GM23338 (cell line): ENCODE measurements around the gene ACTR6. TPM values are rescaled to one million over a fixed set of nuclear protein-coding genes. Genes with fewer than 3 reads are reported as not detected.

Source experiments
- ATAC-seq: fragments of 200-7000 bp; cut with Tn5 transposase; 3 replicates; pipeline ENCODE4 v1.9.1; 2020
- DNase-seq: peaks from one replicate; pipeline ENCODE4 v3.0.0-alpha.2; 2015; ENCODE audit warnings: low spot score
- H2AFZ ChIP-seq: fragments of 200-600 bp; sonication (generic); 2 replicates; pipeline ENCODE4 v1.8.0; 2016; ENCODE audit warnings: antibody characterized with exemption, mild to moderate bottlenecking, moderate library complexity
- H3F3A ChIP-seq: fragments of 200-600 bp; sonication (generic); replicated peaks from 2 replicates; pipeline ENCODE4 v1.8.0; 2017; ENCODE audit warnings: antibody characterized with exemption, mixed run types, low read depth
- H3K27ac ChIP-seq: fragments of 200-600 bp; sonication (generic); 2 replicates; pipeline ENCODE4 v1.6.1; 2016; ENCODE audit warnings: low read depth
- H3K27me3 ChIP-seq: fragments of 200-600 bp; sonication (generic); 2 replicates; pipeline ENCODE4 v1.8.0; 2016; ENCODE audit warnings: mild to moderate bottlenecking, mixed run types, moderate library complexity; ENCODE audit not compliant: insufficient read depth
- H3K36me3 ChIP-seq: fragments of 200-600 bp; sonication (generic); 2 replicates; pipeline ENCODE4 v1.8.0; 2016; ENCODE audit warnings: mild to moderate bottlenecking; ENCODE audit not compliant: insufficient read depth
- H3K4me1 ChIP-seq: fragments of 200-600 bp; sonication (generic); 2 replicates; pipeline ENCODE4 v1.8.0; 2016; ENCODE audit warnings: mild to moderate bottlenecking, moderate library complexity; ENCODE audit not compliant: insufficient read depth
- H3K4me2 ChIP-seq: fragments of 200-600 bp; sonication (generic); 2 replicates; pipeline ENCODE4 v1.7.1; 2017; ENCODE audit warnings: mixed run types
- H3K4me3 ChIP-seq: fragments of 200-600 bp; sonication (generic); 2 replicates; pipeline ENCODE4 v1.6.1; 2016; ENCODE audit warnings: mixed run types
- H3K79me2 ChIP-seq: fragments of 200-600 bp; sonication (generic); replicated peaks from 2 replicates; pipeline ENCODE4 v1.8.0; 2017; ENCODE audit warnings: mild to moderate bottlenecking; ENCODE audit not compliant: insufficient read depth
- H3K9me2 ChIP-seq: fragments of 200-600 bp; sonication (generic); 2 replicates; pipeline ENCODE4 v1.8.0; 2017; ENCODE audit not compliant: insufficient read depth
- H4K20me1 ChIP-seq: fragments of 200-600 bp; sonication (generic); replicated peaks from 2 replicates; pipeline ENCODE4 v1.8.0; 2017; ENCODE audit warnings: mild to moderate bottlenecking; ENCODE audit not compliant: insufficient read depth
- H3K27ac Mint-ChIP-seq: 2 replicates; pipeline ENCODE4 v1.8.0; 2020; ENCODE audit warnings: inconsistent platforms, mild to moderate bottlenecking, moderate library complexity, mixed read lengths
- H3K27me3 Mint-ChIP-seq: 3 replicates; pipeline ENCODE4 v1.8.0; 2022; ENCODE audit warnings: low read depth, mild to moderate bottlenecking, moderate library complexity, mixed read lengths, inconsistent platforms; ENCODE audit not compliant: insufficient read depth, poor library complexity
- H3K36me3 Mint-ChIP-seq: 3 replicates; pipeline ENCODE4 v1.8.0; 2021; ENCODE audit warnings: low read depth, mild to moderate bottlenecking, inconsistent platforms, moderate library complexity, mixed read lengths
- H3K4me1 Mint-ChIP-seq: 3 replicates; pipeline ENCODE4 v1.8.0; 2020; ENCODE audit warnings: mild to moderate bottlenecking, inconsistent platforms, mixed read lengths
- H3K4me3 Mint-ChIP-seq: 3 replicates; pipeline ENCODE4 v1.8.0; 2021; ENCODE audit warnings: moderate library complexity, mild to moderate bottlenecking, inconsistent platforms, mixed read lengths
- H3K9me3 Mint-ChIP-seq: 3 replicates; pipeline ENCODE4 v1.8.0; 2020; ENCODE audit warnings: moderate library complexity, mild to moderate bottlenecking, inconsistent platforms, mixed read lengths
- CREB1 ChIP-seq: fragments of 250-450 bp; sonication (Bioruptor Pico); IDR thresholded peaks from 2 replicates; pipeline ENCODE4 v1.5.0; 2020; ENCODE audit warnings: low read depth, mild to moderate bottlenecking, moderate library complexity
- EZH2phosphoT487 ChIP-seq: fragments of 200-600 bp; sonication (generic); IDR thresholded peaks from one replicate; pipeline ENCODE4 v1.8.1; 2018; ENCODE audit warnings: antibody characterized with exemption; ENCODE audit not compliant: unreplicated experiment
- NANOG ChIP-seq: IDR thresholded peaks from 2 replicates; pipeline ENCODE4 v1.6.1; 2016; ENCODE audit warnings: antibody characterized with exemption, borderline replicate concordance
- POLR2AphosphoS5 ChIP-seq: IDR thresholded peaks from 2 replicates; pipeline ENCODE4 v1.6.1; 2016; ENCODE audit warnings: antibody characterized with exemption, low read depth
- STAT1 ChIP-seq: IDR thresholded peaks from one replicate; pipeline ENCODE4 v1.6.1; 2016; ENCODE audit warnings: antibody characterized with exemption; ENCODE audit not compliant: unreplicated experiment
- ZNF114 ChIP-seq: fragments of 250-450 bp; sonication (Bioruptor Pico); IDR thresholded peaks from 2 replicates; pipeline ENCODE4 v1.5.0; 2020; ENCODE audit warnings: mild to moderate bottlenecking, moderate library complexity
- ZNF331 ChIP-seq: fragments of 250-450 bp; sonication (Bioruptor Pico); IDR thresholded peaks from 2 replicates; pipeline ENCODE4 v1.5.0; 2020; ENCODE audit warnings: low read depth, mild to moderate bottlenecking, moderate library complexity
- polyA plus RNA-seq: library from polyadenylated mRNA; unstranded; fragments of >200 nt; fragmentation: Nextera tagmentation; extraction: Ambion mirVana; gene quantifications from 2 replicates; pipeline ENCODE4 v1.2.1, GENCODE V29; 2016
- total RNA-seq: library from RNA; depleted of rRNA; stranded (reverse); fragments of >200 nt; shearing (Covaris generic); gene quantifications from 2 replicates; pipeline ENCODE4 v1.2.3, GENCODE V29; 2014
- TF ChIP-seq, protein P1 (sequence below): fragments of 250-450 bp; sonication (Bioruptor Pico); IDR thresholded peaks from 2 replicates; pipeline ENCODE4 v1.5.0; 2020; ENCODE audit warnings: mild to moderate bottlenecking, moderate library complexity
- TF ChIP-seq, protein P2 (sequence below): IDR thresholded peaks from 2 replicates; pipeline ENCODE4 v1.6.1; 2016; ENCODE audit warnings: antibody characterized with exemption
- TF ChIP-seq, protein P3 (sequence below), 2 experiments: fragments of 200-600 bp in 1 of 2; sonication (generic) in 1 of 2; conservative IDR thresholded peaks; 2 replicates each; pipeline versions ENCODE4 v1.5.1 to v1.6.1; 2016 to 2017; ENCODE audit warnings: antibody characterized with exemption in 2 of 2, low read depth in 2 of 2, mild to moderate bottlenecking in 2 of 2, moderate library complexity in 1 of 2
- TF ChIP-seq, protein P4 (sequence below): IDR thresholded peaks from one replicate; pipeline ENCODE4 v1.6.1; 2018; ENCODE audit warnings: antibody characterized with exemption; ENCODE audit not compliant: unreplicated experiment

ACTR6 gene
- total and polyA plus RNA-seq, 2 experiments from 2014 or later, result 30.1 to 42.5 TPM

DNA sequence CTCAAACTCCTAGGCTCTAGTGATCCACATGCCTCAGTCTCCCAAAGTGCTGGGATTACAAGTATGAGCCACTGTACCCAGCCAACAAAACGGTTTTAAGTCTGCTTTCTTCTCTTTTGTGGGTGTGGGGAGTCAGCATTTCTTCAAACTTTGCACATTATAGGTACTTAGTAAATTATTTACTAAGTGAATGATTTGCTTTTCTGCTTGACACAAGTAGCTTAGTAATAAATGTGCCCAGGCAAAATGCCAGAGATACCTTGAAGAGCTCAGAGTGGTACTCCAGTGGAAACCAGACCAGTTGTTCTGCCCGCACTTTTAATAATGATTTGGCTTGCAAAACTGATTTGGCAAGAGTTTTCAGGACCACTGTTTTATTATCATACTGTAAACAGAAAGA lies 51.3 kb downstream of the ACTR6 start:
- H3K27ac Mint-ChIP-seq, result no peak overlapping the region
- no peak overlapping the region for H3K4me3 Mint-ChIP-seq
- no peaks in the 10 kb centered on the region for H3K9me3 Mint-ChIP-seq
- no peaks in the 10 kb centered on the region for H3K4me1 Mint-ChIP-seq
- Histone ChIP-seq H3K4me3 (no peak overlapping the region), H3K36me3 (no peaks in the 10 kb centered on the region), H3K27ac (no peak overlapping the region), H2AFZ (no peak overlapping the region), H3F3A (no peaks in the 10 kb centered on the region), H3K27me3 (no peaks in the 10 kb centered on the region), H4K20me1 (peaks cover 3% of the 10 kb centered on the region; the same call in 1 of the 2 replicates), H3K4me1 (no peaks in the 10 kb centered on the region), H3K79me2 (no peaks in the 10 kb centered on the region), H3K9me2 (no peaks in the 10 kb centered on the region), H3K4me2 (no peak overlapping the region)
- H3K36me3 Mint-ChIP-seq, result no peaks in the 10 kb centered on the region
- DNase-seq, result no peak
- TF ChIP-seq NANOG (no peak), EZH2phosphoT487 (no peak), STAT1 (no peak), ZNF331 (CRISPR knock-in tag) (no peak), POLR2AphosphoS5 (no peak), ZNF114 (CRISPR knock-in tag) (no peak), CREB1 (CRISPR knock-in tag) (no peak)
- TF ChIP-seq, protein P1, sequence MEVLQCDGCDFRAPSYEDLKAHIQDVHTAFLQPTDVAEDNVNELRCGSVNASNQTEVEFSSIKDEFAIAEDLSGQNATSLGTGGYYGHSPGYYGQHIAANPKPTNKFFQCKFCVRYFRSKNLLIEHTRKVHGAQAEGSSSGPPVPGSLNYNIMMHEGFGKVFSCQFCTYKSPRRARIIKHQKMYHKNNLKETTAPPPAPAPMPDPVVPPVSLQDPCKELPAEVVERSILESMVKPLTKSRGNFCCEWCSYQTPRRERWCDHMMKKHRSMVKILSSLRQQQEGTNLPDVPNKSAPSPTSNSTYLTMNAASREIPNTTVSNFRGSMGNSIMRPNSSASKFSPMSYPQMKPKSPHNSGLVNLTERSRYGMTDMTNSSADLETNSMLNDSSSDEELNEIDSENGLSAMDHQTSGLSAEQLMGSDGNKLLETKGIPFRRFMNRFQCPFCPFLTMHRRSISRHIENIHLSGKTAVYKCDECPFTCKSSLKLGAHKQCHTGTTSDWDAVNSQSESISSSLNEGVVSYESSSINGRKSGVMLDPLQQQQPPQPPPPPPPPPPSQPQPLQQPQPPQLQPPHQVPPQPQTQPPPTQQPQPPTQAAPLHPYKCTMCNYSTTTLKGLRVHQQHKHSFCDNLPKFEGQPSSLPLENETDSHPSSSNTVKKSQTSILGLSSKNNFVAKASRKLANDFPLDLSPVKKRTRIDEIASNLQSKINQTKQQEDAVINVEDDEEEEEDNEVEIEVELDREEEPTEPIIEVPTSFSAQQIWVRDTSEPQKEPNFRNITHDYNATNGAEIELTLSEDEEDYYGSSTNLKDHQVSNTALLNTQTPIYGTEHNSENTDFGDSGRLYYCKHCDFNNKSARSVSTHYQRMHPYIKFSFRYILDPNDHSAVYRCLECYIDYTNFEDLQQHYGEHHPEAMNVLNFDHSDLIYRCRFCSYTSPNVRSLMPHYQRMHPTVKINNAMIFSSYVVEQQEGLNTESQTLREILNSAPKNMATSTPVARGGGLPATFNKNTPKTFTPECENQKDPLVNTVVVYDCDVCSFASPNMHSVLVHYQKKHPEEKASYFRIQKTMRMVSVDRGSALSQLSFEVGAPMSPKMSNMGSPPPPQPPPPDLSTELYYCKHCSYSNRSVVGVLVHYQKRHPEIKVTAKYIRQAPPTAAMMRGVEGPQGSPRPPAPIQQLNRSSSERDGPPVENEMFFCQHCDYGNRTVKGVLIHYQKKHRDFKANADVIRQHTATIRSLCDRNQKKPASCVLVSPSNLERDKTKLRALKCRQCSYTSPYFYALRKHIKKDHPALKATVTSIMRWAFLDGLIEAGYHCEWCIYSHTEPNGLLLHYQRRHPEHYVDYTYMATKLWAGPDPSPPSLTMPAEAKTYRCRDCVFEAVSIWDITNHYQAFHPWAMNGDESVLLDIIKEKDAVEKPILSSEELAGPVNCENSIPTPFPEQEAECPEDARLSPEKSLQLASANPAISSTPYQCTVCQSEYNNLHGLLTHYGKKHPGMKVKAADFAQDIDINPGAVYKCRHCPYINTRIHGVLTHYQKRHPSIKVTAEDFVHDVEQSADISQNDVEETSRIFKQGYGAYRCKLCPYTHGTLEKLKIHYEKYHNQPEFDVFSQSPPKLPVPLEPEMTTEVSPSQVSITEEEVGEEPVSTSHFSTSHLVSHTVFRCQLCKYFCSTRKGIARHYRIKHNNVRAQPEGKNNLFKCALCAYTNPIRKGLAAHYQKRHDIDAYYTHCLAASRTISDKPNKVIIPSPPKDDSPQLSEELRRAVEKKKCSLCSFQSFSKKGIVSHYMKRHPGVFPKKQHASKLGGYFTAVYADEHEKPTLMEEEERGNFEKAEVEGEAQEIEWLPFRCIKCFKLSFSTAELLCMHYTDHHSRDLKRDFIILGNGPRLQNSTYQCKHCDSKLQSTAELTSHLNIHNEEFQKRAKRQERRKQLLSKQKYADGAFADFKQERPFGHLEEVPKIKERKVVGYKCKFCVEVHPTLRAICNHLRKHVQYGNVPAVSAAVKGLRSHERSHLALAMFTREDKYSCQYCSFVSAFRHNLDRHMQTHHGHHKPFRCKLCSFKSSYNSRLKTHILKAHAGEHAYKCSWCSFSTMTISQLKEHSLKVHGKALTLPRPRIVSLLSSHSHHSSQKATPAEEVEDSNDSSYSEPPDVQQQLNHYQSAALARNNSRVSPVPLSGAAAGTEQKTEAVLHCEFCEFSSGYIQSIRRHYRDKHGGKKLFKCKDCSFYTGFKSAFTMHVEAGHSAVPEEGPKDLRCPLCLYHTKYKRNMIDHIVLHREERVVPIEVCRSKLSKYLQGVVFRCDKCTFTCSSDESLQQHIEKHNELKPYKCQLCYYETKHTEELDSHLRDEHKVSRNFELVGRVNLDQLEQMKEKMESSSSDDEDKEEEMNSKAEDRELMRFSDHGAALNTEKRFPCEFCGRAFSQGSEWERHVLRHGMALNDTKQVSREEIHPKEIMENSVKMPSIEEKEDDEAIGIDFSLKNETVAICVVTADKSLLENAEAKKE, result no peak
- TF ChIP-seq, protein P2, sequence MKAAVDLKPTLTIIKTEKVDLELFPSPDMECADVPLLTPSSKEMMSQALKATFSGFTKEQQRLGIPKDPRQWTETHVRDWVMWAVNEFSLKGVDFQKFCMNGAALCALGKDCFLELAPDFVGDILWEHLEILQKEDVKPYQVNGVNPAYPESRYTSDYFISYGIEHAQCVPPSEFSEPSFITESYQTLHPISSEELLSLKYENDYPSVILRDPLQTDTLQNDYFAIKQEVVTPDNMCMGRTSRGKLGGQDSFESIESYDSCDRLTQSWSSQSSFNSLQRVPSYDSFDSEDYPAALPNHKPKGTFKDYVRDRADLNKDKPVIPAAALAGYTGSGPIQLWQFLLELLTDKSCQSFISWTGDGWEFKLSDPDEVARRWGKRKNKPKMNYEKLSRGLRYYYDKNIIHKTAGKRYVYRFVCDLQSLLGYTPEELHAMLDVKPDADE, result no peak
- TF ChIP-seq, protein P3, sequence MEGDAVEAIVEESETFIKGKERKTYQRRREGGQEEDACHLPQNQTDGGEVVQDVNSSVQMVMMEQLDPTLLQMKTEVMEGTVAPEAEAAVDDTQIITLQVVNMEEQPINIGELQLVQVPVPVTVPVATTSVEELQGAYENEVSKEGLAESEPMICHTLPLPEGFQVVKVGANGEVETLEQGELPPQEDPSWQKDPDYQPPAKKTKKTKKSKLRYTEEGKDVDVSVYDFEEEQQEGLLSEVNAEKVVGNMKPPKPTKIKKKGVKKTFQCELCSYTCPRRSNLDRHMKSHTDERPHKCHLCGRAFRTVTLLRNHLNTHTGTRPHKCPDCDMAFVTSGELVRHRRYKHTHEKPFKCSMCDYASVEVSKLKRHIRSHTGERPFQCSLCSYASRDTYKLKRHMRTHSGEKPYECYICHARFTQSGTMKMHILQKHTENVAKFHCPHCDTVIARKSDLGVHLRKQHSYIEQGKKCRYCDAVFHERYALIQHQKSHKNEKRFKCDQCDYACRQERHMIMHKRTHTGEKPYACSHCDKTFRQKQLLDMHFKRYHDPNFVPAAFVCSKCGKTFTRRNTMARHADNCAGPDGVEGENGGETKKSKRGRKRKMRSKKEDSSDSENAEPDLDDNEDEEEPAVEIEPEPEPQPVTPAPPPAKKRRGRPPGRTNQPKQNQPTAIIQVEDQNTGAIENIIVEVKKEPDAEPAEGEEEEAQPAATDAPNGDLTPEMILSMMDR (conservative IDR thresholded peaks at IDR 0.05; ENCODE audit: low read depth in 2 of 2), result no peak
- TF ChIP-seq, protein P4, sequence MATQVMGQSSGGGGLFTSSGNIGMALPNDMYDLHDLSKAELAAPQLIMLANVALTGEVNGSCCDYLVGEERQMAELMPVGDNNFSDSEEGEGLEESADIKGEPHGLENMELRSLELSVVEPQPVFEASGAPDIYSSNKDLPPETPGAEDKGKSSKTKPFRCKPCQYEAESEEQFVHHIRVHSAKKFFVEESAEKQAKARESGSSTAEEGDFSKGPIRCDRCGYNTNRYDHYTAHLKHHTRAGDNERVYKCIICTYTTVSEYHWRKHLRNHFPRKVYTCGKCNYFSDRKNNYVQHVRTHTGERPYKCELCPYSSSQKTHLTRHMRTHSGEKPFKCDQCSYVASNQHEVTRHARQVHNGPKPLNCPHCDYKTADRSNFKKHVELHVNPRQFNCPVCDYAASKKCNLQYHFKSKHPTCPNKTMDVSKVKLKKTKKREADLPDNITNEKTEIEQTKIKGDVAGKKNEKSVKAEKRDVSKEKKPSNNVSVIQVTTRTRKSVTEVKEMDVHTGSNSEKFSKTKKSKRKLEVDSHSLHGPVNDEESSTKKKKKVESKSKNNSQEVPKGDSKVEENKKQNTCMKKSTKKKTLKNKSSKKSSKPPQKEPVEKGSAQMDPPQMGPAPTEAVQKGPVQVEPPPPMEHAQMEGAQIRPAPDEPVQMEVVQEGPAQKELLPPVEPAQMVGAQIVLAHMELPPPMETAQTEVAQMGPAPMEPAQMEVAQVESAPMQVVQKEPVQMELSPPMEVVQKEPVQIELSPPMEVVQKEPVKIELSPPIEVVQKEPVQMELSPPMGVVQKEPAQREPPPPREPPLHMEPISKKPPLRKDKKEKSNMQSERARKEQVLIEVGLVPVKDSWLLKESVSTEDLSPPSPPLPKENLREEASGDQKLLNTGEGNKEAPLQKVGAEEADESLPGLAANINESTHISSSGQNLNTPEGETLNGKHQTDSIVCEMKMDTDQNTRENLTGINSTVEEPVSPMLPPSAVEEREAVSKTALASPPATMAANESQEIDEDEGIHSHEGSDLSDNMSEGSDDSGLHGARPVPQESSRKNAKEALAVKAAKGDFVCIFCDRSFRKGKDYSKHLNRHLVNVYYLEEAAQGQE, result no peak
- ATAC-seq, result no peak
- H3K27me3 Mint-ChIP-seq, result no peaks in the 10 kb centered on the region
